ENCODE measurements around the gene EEFSEC. TPM values are rescaled to one million over a fixed set of nuclear protein-coding genes. Genes with fewer than 3 reads are reported as not detected.

Gene EEFSEC
- total RNA-seq, 1 donor from 2014 or later = 15.6 TPM

GRCh38 chr3:128372707-128373533, 219.6 kb downstream of the EEFSEC start:
- peaks cover 4% of the 10 kb centered on the region for H3K36me3 Mint-ChIP-seq (ENCODE audit: unreplicated experiment)
- H3K27me3 Mint-ChIP-seq (ENCODE audit: unreplicated experiment) = no peaks in the 10 kb centered on the region
- TF ChIP-seq CTCF (IDR thresholded peaks at IDR 0.05) = no peak
- DNase-seq (ENCODE audit: extremely low spot score, unreplicated experiment) = no peak
- H3K27ac Mint-ChIP-seq (ENCODE audit: unreplicated experiment) = no peak overlapping the region
- H3K9me3 Mint-ChIP-seq (ENCODE audit: unreplicated experiment) = no peaks in the 10 kb centered on the region
- peaks cover 5% of the 10 kb centered on the region for H3K4me1 Mint-ChIP-seq (ENCODE audit: unreplicated experiment)
- H3K4me3 Mint-ChIP-seq (ENCODE audit: unreplicated experiment) = no peak overlapping the region

- H3K36me3 Mint-ChIP-seq (ENCODE audit: unreplicated experiment) = peaks cover 4% of the 10 kb centered on the region
- no peaks in the 10 kb centered on the region for H3K9me3 Mint-ChIP-seq (ENCODE audit: unreplicated experiment)
- no peak for TF ChIP-seq CTCF (IDR thresholded peaks at IDR 0.05)
- DNase-seq (ENCODE audit: extremely low spot score, unreplicated experiment) = no peak
- H3K4me3 Mint-ChIP-seq (ENCODE audit: unreplicated experiment) = no peak overlapping the region
- H3K27ac Mint-ChIP-seq (ENCODE audit: unreplicated experiment) = no peak overlapping the region
- H3K27me3 Mint-ChIP-seq (ENCODE audit: unreplicated experiment) = no peaks in the 10 kb centered on the region
- peaks cover 20% of the 10 kb centered on the region for H3K4me1 Mint-ChIP-seq (ENCODE audit: unreplicated experiment)
Measured at GRCh38 chr3:128374746-128375445, 221.6 kb downstream of the EEFSEC start.

GRCh38 chr3:128376516-128376915, 223.2 kb downstream of the EEFSEC start:
- no peak for DNase-seq (ENCODE audit: extremely low spot score, unreplicated experiment)
- no peak overlapping the region for H3K4me3 Mint-ChIP-seq (ENCODE audit: unreplicated experiment)

GRCh38 chr3:128378631-128379347, 225.5 kb downstream of the EEFSEC start:
- Mint-ChIP-seq H3K4me3 (ENCODE audit: unreplicated experiment) (no peak overlapping the region), H3K27me3 (ENCODE audit: unreplicated experiment) (no peaks in the 10 kb centered on the region), H3K36me3 (ENCODE audit: unreplicated experiment) (peaks cover under 1% of the 10 kb centered on the region), H3K9me3 (ENCODE audit: unreplicated experiment) (no peaks in the 10 kb centered on the region), H3K27ac (ENCODE audit: unreplicated experiment) (peak overlapping the region; percentile 71), H3K4me1 (ENCODE audit: unreplicated experiment) (peaks cover 37% of the 10 kb centered on the region)
- DNase-seq (ENCODE audit: extremely low spot score, unreplicated experiment) = no peak
- no peak for TF ChIP-seq CTCF (IDR thresholded peaks at IDR 0.05)

More at GRCh38 chr3:128376516-128376915, 223.2 kb downstream of the EEFSEC start:
- no peak for TF ChIP-seq CTCF (IDR thresholded peaks at IDR 0.05)
- Mint-ChIP-seq H3K36me3 (ENCODE audit: unreplicated experiment) (peaks cover 4% of the 10 kb centered on the region), H3K27ac (ENCODE audit: unreplicated experiment) (no peak overlapping the region), H3K4me1 (ENCODE audit: unreplicated experiment) (peaks cover 21% of the 10 kb centered on the region), H3K9me3 (ENCODE audit: unreplicated experiment) (no peaks in the 10 kb centered on the region), H3K27me3 (ENCODE audit: unreplicated experiment) (no peaks in the 10 kb centered on the region)
